Nephron (organoid): ENCODE data around the gene LDLRAD2.
"Not testable (repeated sequence)": the region's sequence is repeated elsewhere in the genome, so short reads cannot be mapped to it uniquely, and the experiment has no call there.

ENCODE experiments used
- H3K27ac Mint-ChIP-seq, 3 experiments: 2 replicates each; pipeline ENCODE4 v1.8.0; 2020; ENCODE audit warnings: mixed read lengths in 3 of 3, mild to moderate bottlenecking in 2 of 3, moderate library complexity in 1 of 3
- H3K27me3 Mint-ChIP-seq: 2 replicates; pipeline ENCODE4 v1.8.0; 2021; ENCODE audit warnings: low read depth, mild to moderate bottlenecking, moderate library complexity, mixed read lengths
- H3K36me3 Mint-ChIP-seq: 2 replicates; pipeline ENCODE4 v1.8.0; 2020; ENCODE audit warnings: low read depth, mixed read lengths
- H3K4me1 Mint-ChIP-seq: 2 replicates; pipeline ENCODE4 v1.8.0; 2020; ENCODE audit warnings: mixed read lengths
- H3K4me3 Mint-ChIP-seq, 3 experiments: 2 replicates each; pipeline ENCODE4 v1.8.0; 2020; ENCODE audit warnings: mild to moderate bottlenecking in 3 of 3, mixed read lengths in 3 of 3, moderate library complexity in 2 of 3
- H3K9me3 Mint-ChIP-seq: 2 replicates; pipeline ENCODE4 v1.8.0; 2020; ENCODE audit warnings: mixed read lengths
- TF ChIP-seq, protein P1 (sequence below), 3 experiments: fragments of 200-600 bp; sonication (generic); IDR thresholded peaks; one replicate each; pipeline ENCODE4 v1.5.0; 2021; ENCODE audit warnings: antibody characterized with exemption in 3 of 3; ENCODE audit not compliant: unreplicated experiment in 3 of 3

LDLRAD2 gene

GRCh38 chr1:21825393-21825792 lies 13.3 kb downstream of the LDLRAD2 start:
- no peak overlapping the region for H3K27ac Mint-ChIP-seq
- H3K4me1 Mint-ChIP-seq: no peaks in the 10 kb centered on the region
- H3K36me3 Mint-ChIP-seq: peaks cover 20% of the 10 kb centered on the region
- H3K27me3 Mint-ChIP-seq: no peaks in the 10 kb centered on the region
- TF ChIP-seq, protein P1, sequence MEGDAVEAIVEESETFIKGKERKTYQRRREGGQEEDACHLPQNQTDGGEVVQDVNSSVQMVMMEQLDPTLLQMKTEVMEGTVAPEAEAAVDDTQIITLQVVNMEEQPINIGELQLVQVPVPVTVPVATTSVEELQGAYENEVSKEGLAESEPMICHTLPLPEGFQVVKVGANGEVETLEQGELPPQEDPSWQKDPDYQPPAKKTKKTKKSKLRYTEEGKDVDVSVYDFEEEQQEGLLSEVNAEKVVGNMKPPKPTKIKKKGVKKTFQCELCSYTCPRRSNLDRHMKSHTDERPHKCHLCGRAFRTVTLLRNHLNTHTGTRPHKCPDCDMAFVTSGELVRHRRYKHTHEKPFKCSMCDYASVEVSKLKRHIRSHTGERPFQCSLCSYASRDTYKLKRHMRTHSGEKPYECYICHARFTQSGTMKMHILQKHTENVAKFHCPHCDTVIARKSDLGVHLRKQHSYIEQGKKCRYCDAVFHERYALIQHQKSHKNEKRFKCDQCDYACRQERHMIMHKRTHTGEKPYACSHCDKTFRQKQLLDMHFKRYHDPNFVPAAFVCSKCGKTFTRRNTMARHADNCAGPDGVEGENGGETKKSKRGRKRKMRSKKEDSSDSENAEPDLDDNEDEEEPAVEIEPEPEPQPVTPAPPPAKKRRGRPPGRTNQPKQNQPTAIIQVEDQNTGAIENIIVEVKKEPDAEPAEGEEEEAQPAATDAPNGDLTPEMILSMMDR (IDR thresholded peaks at IDR 0.05; ENCODE audit: unreplicated experiment in 3 of 3): no peak
- no peak overlapping the region for H3K4me3 Mint-ChIP-seq
- H3K9me3 Mint-ChIP-seq: no peaks in the 10 kb centered on the region

DNA sequence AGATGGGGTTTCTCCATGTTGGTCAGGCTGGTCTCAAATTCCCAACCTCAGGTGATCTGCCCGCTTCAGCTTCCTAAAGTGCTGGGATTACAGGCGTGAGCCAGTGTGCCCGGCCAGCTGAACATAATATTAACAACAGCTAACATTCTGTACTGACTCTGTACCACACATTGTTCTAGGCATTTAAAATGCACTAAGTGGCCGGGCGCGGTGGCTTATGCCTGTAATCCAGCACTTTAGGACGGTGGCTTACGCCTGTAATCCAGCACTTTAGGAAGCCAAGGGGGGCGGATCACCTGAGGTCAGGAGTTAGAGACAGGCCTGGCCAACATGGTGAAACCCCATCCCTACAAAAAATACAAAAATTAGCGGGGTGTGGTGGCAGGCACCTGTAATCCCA lies 14.6 kb downstream of the LDLRAD2 start:
- peaks cover 16% of the 10 kb centered on the region for H3K36me3 Mint-ChIP-seq
- not testable (repeated sequence) for H3K4me1 Mint-ChIP-seq, H3K4me3 Mint-ChIP-seq, H3K27me3 Mint-ChIP-seq, H3K9me3 Mint-ChIP-seq, H3K27ac Mint-ChIP-seq

GRCh38 chr1:21827141-21827679 lies 15.1 kb downstream of the LDLRAD2 start:
- no peaks in the 10 kb centered on the region for H3K4me1 Mint-ChIP-seq
- TF ChIP-seq, protein P1 (IDR thresholded peaks at IDR 0.05; ENCODE audit: unreplicated experiment in 3 of 3): no peak
- no peak overlapping the region for H3K27ac Mint-ChIP-seq
- no peaks in the 10 kb centered on the region for H3K27me3 Mint-ChIP-seq
- no peaks in the 10 kb centered on the region for H3K9me3 Mint-ChIP-seq
- H3K36me3 Mint-ChIP-seq: peaks cover 21% of the 10 kb centered on the region
- no peak overlapping the region for H3K4me3 Mint-ChIP-seq

DNA sequence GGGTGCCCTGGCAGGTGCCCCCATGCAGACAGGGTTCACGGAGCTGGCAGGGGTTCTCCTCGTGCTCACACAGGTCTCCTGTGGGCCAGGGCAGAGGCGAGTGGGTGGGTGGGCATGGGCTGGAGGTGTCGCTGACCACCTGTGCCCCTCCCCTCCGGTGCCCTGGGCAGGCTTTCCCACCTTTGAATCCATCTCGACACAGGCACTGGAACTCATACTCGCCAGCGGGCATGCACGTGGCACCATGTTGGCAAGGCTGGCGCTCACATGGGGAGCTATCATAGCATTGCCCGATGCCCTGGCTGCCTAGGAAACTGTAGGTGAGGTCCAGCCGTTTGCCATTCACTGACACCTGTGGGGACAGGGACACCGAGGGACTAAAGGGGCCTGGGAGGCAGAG lies 16.0 kb downstream of the LDLRAD2 start:
- H3K4me1 Mint-ChIP-seq: no peaks in the 10 kb centered on the region
- peaks cover 3% of the 10 kb centered on the region for H3K9me3 Mint-ChIP-seq
- no peaks in the 10 kb centered on the region for H3K27me3 Mint-ChIP-seq
- TF ChIP-seq, protein P1 (IDR thresholded peaks at IDR 0.05; ENCODE audit: unreplicated experiment in 3 of 3): no peak
- H3K4me3 Mint-ChIP-seq: no peak overlapping the region
- peaks cover 28% of the 10 kb centered on the region for H3K36me3 Mint-ChIP-seq
- H3K27ac Mint-ChIP-seq: no peak overlapping the region

DNA sequence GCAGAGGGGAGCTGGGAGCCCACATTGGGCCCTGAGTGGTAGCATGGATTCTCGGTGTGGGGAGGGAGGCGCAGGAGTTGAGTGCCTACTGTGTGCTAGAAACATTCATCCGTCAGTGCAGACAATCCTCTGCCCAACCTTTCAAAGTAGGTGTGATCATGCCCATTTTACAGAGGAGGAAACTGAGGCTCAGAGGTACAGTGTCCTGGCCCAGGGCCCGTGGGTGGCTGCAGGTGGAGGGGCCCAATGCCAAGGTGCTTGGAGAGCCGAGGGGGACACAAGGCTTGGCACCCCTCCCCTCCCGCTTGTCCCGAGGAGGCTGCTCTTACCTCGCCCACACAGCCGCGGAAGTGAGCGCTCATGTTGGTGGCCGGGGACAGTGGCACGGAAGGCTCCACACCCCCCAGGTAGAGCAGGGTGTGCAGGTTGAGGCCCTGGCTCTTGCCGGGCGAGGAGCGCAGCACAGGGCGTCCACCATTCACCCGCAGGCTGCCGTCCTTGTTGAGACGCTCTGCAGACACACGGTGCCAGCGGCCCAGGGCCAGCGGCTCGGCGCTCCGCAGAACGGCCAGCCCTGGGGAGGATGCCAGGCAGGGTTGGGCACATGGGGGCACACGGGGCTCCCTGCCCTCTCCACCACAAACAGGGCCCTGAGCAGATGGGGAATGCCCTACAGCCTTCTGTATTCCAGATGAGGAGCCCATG lies 16.6 kb downstream of the LDLRAD2 start:
- Mint-ChIP-seq H3K27ac (no peak overlapping the region), H3K4me1 (no peaks in the 10 kb centered on the region), H3K9me3 (peaks cover 3% of the 10 kb centered on the region), H3K4me3 (no peak overlapping the region), H3K36me3 (peaks cover 32% of the 10 kb centered on the region), H3K27me3 (no peaks in the 10 kb centered on the region)
- TF ChIP-seq, protein P1 (IDR thresholded peaks at IDR 0.05; ENCODE audit: unreplicated experiment in 3 of 3): no peak

GRCh38 chr1:21829294-21829693 lies 17.2 kb downstream of the LDLRAD2 start:
- Mint-ChIP-seq H3K4me3 (no peak overlapping the region), H3K9me3 (peaks cover 9% of the 10 kb centered on the region), H3K36me3 (peaks cover 37% of the 10 kb centered on the region), H3K27me3 (no peaks in the 10 kb centered on the region), H3K4me1 (no peaks in the 10 kb centered on the region), H3K27ac (no peak overlapping the region)
- TF ChIP-seq, protein P1 (IDR thresholded peaks at IDR 0.05; ENCODE audit: unreplicated experiment in 3 of 3): no peak
